ENCODE measurements around the gene DMGDH.

DNA sequence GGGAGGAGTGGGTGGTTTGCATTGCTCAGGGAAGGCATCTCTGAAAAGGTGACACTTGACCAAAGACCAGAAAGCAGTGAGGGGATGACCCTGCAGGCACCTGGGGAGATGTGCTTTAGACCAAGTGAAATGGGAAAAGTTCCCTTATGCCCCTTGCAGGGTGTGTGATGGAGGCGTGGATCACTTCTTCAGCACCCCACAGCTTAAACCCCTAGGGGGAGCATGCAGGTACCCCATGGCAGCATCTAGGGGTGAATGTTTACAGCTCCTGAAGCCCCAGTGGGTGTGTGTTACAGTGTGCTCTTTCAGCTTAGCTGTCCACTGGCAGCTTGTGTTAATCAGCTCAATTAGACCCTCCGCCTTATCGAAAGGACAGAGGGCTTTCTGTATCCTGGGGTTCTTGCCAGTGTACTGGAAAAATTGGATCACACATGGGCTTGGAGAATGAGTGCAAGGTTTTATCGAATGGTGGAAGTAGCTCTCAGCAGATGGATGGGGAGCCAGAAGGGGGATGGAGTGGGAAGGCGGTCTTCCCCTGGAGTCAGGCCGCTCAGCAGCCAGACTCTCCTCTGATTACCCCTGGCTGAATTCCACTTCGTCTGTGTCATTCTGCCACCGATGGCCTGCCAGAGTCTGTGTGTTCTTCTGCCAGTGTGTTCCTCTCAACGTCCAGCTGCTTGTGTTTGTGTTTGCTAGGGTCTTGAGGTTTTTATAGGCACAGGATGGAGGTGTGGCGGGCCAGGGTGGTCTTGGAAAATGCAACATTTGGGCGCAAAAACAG, 6.4 kb upstream of the DMGDH start:
- no peak for TF ChIP-seq MAX (IDR thresholded peaks at IDR 0.05)
- no peak for TF ChIP-seq CEBPB (IDR thresholded peaks at IDR 0.05)
- TF ChIP-seq RAD21 (IDR thresholded peaks at IDR 0.05; ENCODE audit: low read depth), result no peak

All from Ishikawa (cell line).